KOPT-K1 (cell line): Measurements from ENCODE around the gene SPATA2L.
"Not testable (repeated sequence)": the region's sequence is repeated elsewhere in the genome, so short reads cannot be mapped to it uniquely, and the experiment has no call there.

Source experiments
- H3K27ac ChIP-seq: fragments of 200-600 bp; sonication (generic); 2 replicates; pipeline ENCODE4 v1.5.1; 2016; ENCODE audit warnings: antibody characterized with exemption, mild to moderate bottlenecking, low read depth, low read length; ENCODE audit not compliant: poor library complexity, severe bottlenecking
- H3K36me3 ChIP-seq: fragments of 200-600 bp; sonication (generic); 2 replicates; pipeline ENCODE4 v1.5.1; 2017; ENCODE audit warnings: antibody characterized with exemption, mild to moderate bottlenecking, low read length, moderate library complexity; ENCODE audit not compliant: insufficient read depth
- H3K9me3 ChIP-seq: fragments of 200-600 bp; sonication (generic); 2 replicates; pipeline ENCODE4 v1.5.1; 2017; ENCODE audit warnings: antibody characterized with exemption, low read length, mild to moderate bottlenecking; ENCODE audit not compliant: insufficient read depth, poor library complexity, severe bottlenecking

SPATA2L gene

GRCh38 chr16:89700649-89701424, 668 bp downstream of the SPATA2L start:
- no peaks in the 10 kb centered on the region for H3K9me3 ChIP-seq
- H3K27ac ChIP-seq, result peak overlapping the region; percentile 46
- peaks cover 15% of the 10 kb centered on the region; the same call in 1 of the 2 replicates for H3K36me3 ChIP-seq

- no peak overlapping the region for H3K27ac ChIP-seq
- H3K36me3 ChIP-seq, result peaks cover 22% of the 10 kb centered on the region; the same call in 1 of the 2 replicates
- H3K9me3 ChIP-seq, result no peaks in the 10 kb centered on the region
These were observed 1.3 kb downstream of the SPATA2L start for GRCh38 chr16:89700100-89700648.

- H3K36me3 ChIP-seq, result peaks cover 27% of the 10 kb centered on the region; the same call in 1 of the 2 replicates
- H3K27ac ChIP-seq, H3K9me3 ChIP-seq: not testable (repeated sequence)
These were observed 1.8 kb downstream of the SPATA2L start for GRCh38 chr16:89699629-89700099.

GRCh38 chr16:89698717-89699116, 2.8 kb downstream of the SPATA2L start:
- not testable (repeated sequence) for H3K27ac ChIP-seq, H3K9me3 ChIP-seq
- peaks cover 37% of the 10 kb centered on the region for H3K36me3 ChIP-seq

GRCh38 chr16:89697616-89698331, 3.7 kb downstream of the SPATA2L start:
- Histone ChIP-seq H3K27ac (no peak overlapping the region), H3K36me3 (peaks cover 44% of the 10 kb centered on the region), H3K9me3 (no peaks in the 10 kb centered on the region)

- H3K9me3 ChIP-seq, result no peaks in the 10 kb centered on the region
- no peak overlapping the region for H3K27ac ChIP-seq
- H3K36me3 ChIP-seq, result peaks cover 50% of the 10 kb centered on the region
These were observed 4.3 kb downstream of the SPATA2L start for GRCh38 chr16:89697161-89697615.

GRCh38 chr16:89696670-89697128, 4.8 kb downstream of the SPATA2L start:
- no peak overlapping the region for H3K27ac ChIP-seq
- H3K9me3 ChIP-seq, result no peaks in the 10 kb centered on the region
- H3K36me3 ChIP-seq, result peaks cover 55% of the 10 kb centered on the region

- H3K27ac ChIP-seq, result no peak overlapping the region
- no peaks in the 10 kb centered on the region for H3K9me3 ChIP-seq
- peaks cover 61% of the 10 kb centered on the region for H3K36me3 ChIP-seq
These were observed 5.4 kb downstream of the SPATA2L start for GRCh38 chr16:89695875-89696669.

- Histone ChIP-seq H3K27ac (no peak overlapping the region), H3K36me3 (peaks cover 68% of the 10 kb centered on the region)
These were observed 6.2 kb downstream of the SPATA2L start for GRCh38 chr16:89695086-89695874.

GRCh38 chr16:89694784-89695085, 6.8 kb downstream of the SPATA2L start:
- not testable (repeated sequence) for H3K9me3 ChIP-seq, H3K27ac ChIP-seq
- peaks cover 74% of the 10 kb centered on the region for H3K36me3 ChIP-seq

More at GRCh38 chr16:89695086-89695874, 6.2 kb downstream of the SPATA2L start:
- H3K9me3 ChIP-seq, result no peaks in the 10 kb centered on the region

GRCh38 chr16:89693931-89694783, 7.3 kb downstream of the SPATA2L start:
- peaks cover 80% of the 10 kb centered on the region for H3K36me3 ChIP-seq
- no peak overlapping the region for H3K27ac ChIP-seq

GRCh38 chr16:89693289-89693731, 8.2 kb downstream of the SPATA2L start:
- H3K9me3 ChIP-seq, result no peaks in the 10 kb centered on the region
- peaks cover 88% of the 10 kb centered on the region for H3K36me3 ChIP-seq
- no peak overlapping the region for H3K27ac ChIP-seq

More at GRCh38 chr16:89693931-89694783, 7.3 kb downstream of the SPATA2L start:
- H3K9me3 ChIP-seq, result no peaks in the 10 kb centered on the region

GRCh38 chr16:89691986-89692569, 9.4 kb downstream of the SPATA2L start:
- Histone ChIP-seq H3K36me3 (peaks cover 87% of the 10 kb centered on the region), H3K9me3 (no peaks in the 10 kb centered on the region)

More at GRCh38 chr16:89691986-89692569, 9.4 kb downstream of the SPATA2L start:
- H3K27ac ChIP-seq, result no peak overlapping the region
